NCI-H1092 treated with DMSO at 0.1 percent for 48 hours (cell line): ENCODE results near the gene NFX1.
"Not testable (repeated sequence)": the region's sequence is repeated elsewhere in the genome, so short reads cannot be mapped to it uniquely, and the experiment has no call there.

ENCODE experiments used
- DNase-seq: peaks from one replicate; lab custom pipeline; 2025; lab: John Stamatoyannopoulos, UW

The NFX1 gene

GRCh38 chr9:33388110-33388994 lies 98.0 kb downstream of the NFX1 start:
- no peak for DNase-seq

- DNase-seq = peak; percentile 55
Measured at GRCh38 chr9:33391111-33391771, 100.9 kb downstream of the NFX1 start.

GRCh38 chr9:33392591-33393021 lies 102.3 kb downstream of the NFX1 start:
- not testable (repeated sequence) for DNase-seq

- no peak for DNase-seq
Measured at GRCh38 chr9:33393581-33393980, 103.3 kb downstream of the NFX1 start.

- DNase-seq = not testable (repeated sequence)
Measured at GRCh38 chr9:33393986-33394385, 103.7 kb downstream of the NFX1 start.

- not testable (repeated sequence) for DNase-seq
Measured at GRCh38 chr9:33395159-33395879, 105.0 kb downstream of the NFX1 start.

GRCh38 chr9:33397801-33398200 lies 107.5 kb downstream of the NFX1 start:
- DNase-seq = not testable (repeated sequence)

GRCh38 chr9:33399047-33399446 lies 108.7 kb downstream of the NFX1 start:
- not testable (repeated sequence) for DNase-seq

- DNase-seq = not testable (repeated sequence)
Measured at GRCh38 chr9:33401809-33402208, 111.5 kb downstream of the NFX1 start.

GRCh38 chr9:33402371-33402770 lies 112.1 kb downstream of the NFX1 start, which contains the start of gene AQP7:
TSS of gene AQP7 (minus strand) at chr9:33402568. CDS start at chr9:33401262, 1,306 bp downstream.
- DNase-seq = not testable (repeated sequence)

GRCh38 chr9:33403941-33404787 lies 113.8 kb downstream of the NFX1 start:
- DNase-seq = no peak

- no peak for DNase-seq
Measured at GRCh38 chr9:33404788-33405362, 114.6 kb downstream of the NFX1 start.

- no peak for DNase-seq
Measured at GRCh38 chr9:33407061-33407460, 116.7 kb downstream of the NFX1 start.

GRCh38 chr9:33408087-33408486 lies 117.8 kb downstream of the NFX1 start:
- no peak for DNase-seq

GRCh38 chr9:33414268-33414667 lies 124.0 kb downstream of the NFX1 start:
- DNase-seq = no peak

- DNase-seq = no peak
Measured at GRCh38 chr9:33414889-33415500, 124.7 kb downstream of the NFX1 start.

- peak; percentile 23 for DNase-seq
Measured at GRCh38 chr9:33415501-33416038, 125.3 kb downstream of the NFX1 start.

GRCh38 chr9:33416996-33417395 lies 126.7 kb downstream of the NFX1 start:
- DNase-seq = no peak

- DNase-seq = no peak
Measured at GRCh38 chr9:33418090-33418489, 127.8 kb downstream of the NFX1 start.

GRCh38 chr9:33419708-33420303 lies 129.5 kb downstream of the NFX1 start:
- no peak for DNase-seq
